ENCODE measurements around the gene GGA3. TPM values are rescaled to one million over a fixed set of nuclear protein-coding genes. Genes with fewer than 3 reads are reported as not detected.

Gene GGA3
- 31.5 TPM for polyA plus RNA-seq (2013, experiment 1 of 2)
- polyA plus RNA-seq (2013, experiment 2 of 2) = 31.1 TPM

GRCh38 chr17:75261336-75262111, at the start of gene GGA3, which contains the start of gene MRPS7:
TSS of gene GGA3 (minus strand) at chr17:75261606. CDS start at chr17:75261587, 19 bp downstream.
TSS of gene MRPS7 (plus strand) at chr17:75261879. CDS start at chr17:75261901, 22 bp downstream.
- no peak within 1 kb of the TSS for H4K8ac ChIP-seq (ENCODE audit: low read depth, low read length)
- peak within 1 kb of the TSS; percentile 98 for H3K4me3 ChIP-seq (ENCODE audit: low read length)
- peak; percentile 95 for DNase-seq
- peak within 1 kb of the TSS; percentile 94 for H3K23ac ChIP-seq (ENCODE audit: low read length)
- H3K27ac ChIP-seq (ENCODE audit: low read depth, low read length) = peak within 1 kb of the TSS; percentile 55
- H2BK5ac ChIP-seq (ENCODE audit: low read length) = peak within 1 kb of the TSS; percentile 88
- H2BK15ac ChIP-seq (replicated peaks; ENCODE audit: low read depth) = no peak within 1 kb of the TSS
- H2BK120ac ChIP-seq (ENCODE audit: low read depth, low read length) = no peak within 1 kb of the TSS
- WGBS (ENCODE audit: extremely low coverage, insufficient coverage, low lambda C conversion rate) = no CpG with 5 or more reads among the region's 69 CpGs
- peaks cover 29% of the 10 kb centered on the region for H3K79me1 ChIP-seq (ENCODE audit: low read length)
- H3K79me2 ChIP-seq (ENCODE audit: control insufficient read depth, insufficient read depth, low read length) = peaks cover 38% of the 10 kb centered on the region
- peak within 1 kb of the TSS; percentile 90 for H3K4me2 ChIP-seq (ENCODE audit: low read length)
- H3K36me3 ChIP-seq (ENCODE audit: control insufficient read depth, insufficient read depth, low read length) = peaks cover 8% of the 10 kb centered on the region
- peak within 1 kb of the TSS; percentile 89 for H2AK5ac ChIP-seq (ENCODE audit: low read length)
- H3K56ac ChIP-seq (ENCODE audit: low read length) = peak within 1 kb of the TSS; percentile 99
- H4K5ac ChIP-seq (ENCODE audit: low read length) = peak within 1 kb of the TSS; percentile 100
- H3K9ac ChIP-seq (ENCODE audit: low read length) = peak within 1 kb of the TSS; percentile 99
- no peaks in the 10 kb centered on the region for H3K27me3 ChIP-seq (ENCODE audit: insufficient read depth, low read length, poor library complexity)
- H3K18ac ChIP-seq (ENCODE audit: low read length) = peak within 1 kb of the TSS; percentile 47
- H3K4me1 ChIP-seq (ENCODE audit: control insufficient read depth, low read depth, low read length) = peaks cover 7% of the 10 kb centered on the region
- peak within 1 kb of the TSS; percentile 75 for H3K4ac ChIP-seq (ENCODE audit: low read depth, low read length)

GRCh38 chr17:75308732-75309629, 47.6 kb upstream of the GGA3 start:
- no CpG with 5 or more reads among the region's 20 CpGs for WGBS (ENCODE audit: extremely low coverage, insufficient coverage, low lambda C conversion rate)
- DNase-seq = no peak
- Histone ChIP-seq H3K27me3 (ENCODE audit: insufficient read depth, low read length, poor library complexity) (no peaks in the 10 kb centered on the region), H3K79me1 (ENCODE audit: low read length) (no peaks in the 10 kb centered on the region), H3K27ac (ENCODE audit: low read depth, low read length) (no peak overlapping the region), H3K9ac (ENCODE audit: low read length) (no peak overlapping the region), H3K36me3 (ENCODE audit: control insufficient read depth, insufficient read depth, low read length) (no peaks in the 10 kb centered on the region), H3K23ac (ENCODE audit: low read length) (no peak overlapping the region), H3K4me2 (ENCODE audit: low read length) (no peak overlapping the region), H3K4ac (ENCODE audit: low read depth, low read length) (no peak overlapping the region), H3K4me1 (ENCODE audit: control insufficient read depth, low read depth, low read length) (no peaks in the 10 kb centered on the region), H3K79me2 (ENCODE audit: control insufficient read depth, insufficient read depth, low read length) (no peaks in the 10 kb centered on the region), H2BK5ac (ENCODE audit: low read length) (no peak overlapping the region), H3K56ac (ENCODE audit: low read length) (peak overlapping the region; percentile 25), H4K5ac (ENCODE audit: low read length) (no peak overlapping the region), H2BK15ac (replicated peaks; ENCODE audit: low read depth) (no peak overlapping the region), H2BK120ac (ENCODE audit: low read depth, low read length) (no peak overlapping the region), H2AK5ac (ENCODE audit: low read length) (no peak overlapping the region), H4K8ac (ENCODE audit: low read depth, low read length) (no peak overlapping the region), H3K18ac (ENCODE audit: low read length) (no peak overlapping the region), H3K4me3 (ENCODE audit: low read length) (no peak overlapping the region)

- H3K56ac ChIP-seq (ENCODE audit: low read length) = no peak overlapping the region
- H3K4me2 ChIP-seq (ENCODE audit: low read length) = no peak overlapping the region
- WGBS (ENCODE audit: extremely low coverage, insufficient coverage, low lambda C conversion rate) = no CpG with 5 or more reads among the region's 13 CpGs
- H3K4ac ChIP-seq (ENCODE audit: low read depth, low read length) = no peak overlapping the region
- no peak overlapping the region for H3K27ac ChIP-seq (ENCODE audit: low read depth, low read length)
- no peak overlapping the region for H2BK120ac ChIP-seq (ENCODE audit: low read depth, low read length)
- H2BK5ac ChIP-seq (ENCODE audit: low read length) = no peak overlapping the region
- no peak overlapping the region for H2BK15ac ChIP-seq (replicated peaks; ENCODE audit: low read depth)
- no peak for DNase-seq
- no peaks in the 10 kb centered on the region for H3K79me2 ChIP-seq (ENCODE audit: control insufficient read depth, insufficient read depth, low read length)
- H3K4me1 ChIP-seq (ENCODE audit: control insufficient read depth, low read depth, low read length) = no peaks in the 10 kb centered on the region
- H3K79me1 ChIP-seq (ENCODE audit: low read length) = no peaks in the 10 kb centered on the region
- H2AK5ac ChIP-seq (ENCODE audit: low read length) = no peak overlapping the region
- no peak overlapping the region for H4K8ac ChIP-seq (ENCODE audit: low read depth, low read length)
- no peak overlapping the region for H3K4me3 ChIP-seq (ENCODE audit: low read length)
- no peak overlapping the region for H3K23ac ChIP-seq (ENCODE audit: low read length)
- no peaks in the 10 kb centered on the region for H3K27me3 ChIP-seq (ENCODE audit: insufficient read depth, low read length, poor library complexity)
- no peak overlapping the region for H3K18ac ChIP-seq (ENCODE audit: low read length)
- no peaks in the 10 kb centered on the region for H3K36me3 ChIP-seq (ENCODE audit: control insufficient read depth, insufficient read depth, low read length)
- H4K5ac ChIP-seq (ENCODE audit: low read length) = no peak overlapping the region
- no peak overlapping the region for H3K9ac ChIP-seq (ENCODE audit: low read length)
Observed at GRCh38 chr17:75307957-75308731, 46.7 kb upstream of the GGA3 start.

GRCh38 chr17:75301502-75302206, 40.2 kb upstream of the GGA3 start:
- H3K79me1 ChIP-seq (ENCODE audit: low read length) = no peaks in the 10 kb centered on the region
- no peak overlapping the region for H3K9ac ChIP-seq (ENCODE audit: low read length)
- no peak overlapping the region for H4K5ac ChIP-seq (ENCODE audit: low read length)
- H3K4ac ChIP-seq (ENCODE audit: low read depth, low read length) = no peak overlapping the region
- no peak overlapping the region for H2BK15ac ChIP-seq (replicated peaks; ENCODE audit: low read depth)
- no peak overlapping the region for H3K4me2 ChIP-seq (ENCODE audit: low read length)
- no peaks in the 10 kb centered on the region for H3K27me3 ChIP-seq (ENCODE audit: insufficient read depth, low read length, poor library complexity)
- H3K4me1 ChIP-seq (ENCODE audit: control insufficient read depth, low read depth, low read length) = no peaks in the 10 kb centered on the region
- no peak overlapping the region for H3K27ac ChIP-seq (ENCODE audit: low read depth, low read length)
- no peak overlapping the region for H2AK5ac ChIP-seq (ENCODE audit: low read length)
- no peaks in the 10 kb centered on the region for H3K36me3 ChIP-seq (ENCODE audit: control insufficient read depth, insufficient read depth, low read length)
- no CpG with 5 or more reads among the region's 17 CpGs for WGBS (ENCODE audit: extremely low coverage, insufficient coverage, low lambda C conversion rate)
- no peak overlapping the region for H2BK5ac ChIP-seq (ENCODE audit: low read length)
- H3K23ac ChIP-seq (ENCODE audit: low read length) = no peak overlapping the region
- no peak overlapping the region for H3K18ac ChIP-seq (ENCODE audit: low read length)
- no peak overlapping the region for H2BK120ac ChIP-seq (ENCODE audit: low read depth, low read length)
- H3K4me3 ChIP-seq (ENCODE audit: low read length) = no peak overlapping the region
- H3K56ac ChIP-seq (ENCODE audit: low read length) = no peak overlapping the region
- no peak for DNase-seq
- H3K79me2 ChIP-seq (ENCODE audit: control insufficient read depth, insufficient read depth, low read length) = no peaks in the 10 kb centered on the region
- H4K8ac ChIP-seq (ENCODE audit: low read depth, low read length) = no peak overlapping the region

GRCh38 chr17:75301049-75301448, 39.6 kb upstream of the GGA3 start:
- Histone ChIP-seq H3K27me3 (ENCODE audit: insufficient read depth, low read length, poor library complexity) (no peaks in the 10 kb centered on the region), H3K36me3 (ENCODE audit: control insufficient read depth, insufficient read depth, low read length) (no peaks in the 10 kb centered on the region), H3K18ac (ENCODE audit: low read length) (no peak overlapping the region), H3K23ac (ENCODE audit: low read length) (no peak overlapping the region), H3K4me2 (ENCODE audit: low read length) (no peak overlapping the region), H3K79me1 (ENCODE audit: low read length) (no peaks in the 10 kb centered on the region), H4K5ac (ENCODE audit: low read length) (no peak overlapping the region), H3K4me3 (ENCODE audit: low read length) (no peak overlapping the region), H2BK5ac (ENCODE audit: low read length) (no peak overlapping the region), H3K27ac (ENCODE audit: low read depth, low read length) (no peak overlapping the region), H2BK120ac (ENCODE audit: low read depth, low read length) (no peak overlapping the region), H2AK5ac (ENCODE audit: low read length) (no peak overlapping the region), H3K79me2 (ENCODE audit: control insufficient read depth, insufficient read depth, low read length) (no peaks in the 10 kb centered on the region), H4K8ac (ENCODE audit: low read depth, low read length) (no peak overlapping the region), H3K9ac (ENCODE audit: low read length) (no peak overlapping the region), H3K4ac (ENCODE audit: low read depth, low read length) (no peak overlapping the region), H3K4me1 (ENCODE audit: control insufficient read depth, low read depth, low read length) (no peaks in the 10 kb centered on the region), H3K56ac (ENCODE audit: low read length) (no peak overlapping the region), H2BK15ac (replicated peaks; ENCODE audit: low read depth) (no peak overlapping the region)
- no peak for DNase-seq
- no CpG with 5 or more reads among the region's 9 CpGs for WGBS (ENCODE audit: extremely low coverage, insufficient coverage, low lambda C conversion rate)
